Mesenchymal stem cell (in vitro differentiated cells and primary cell): Measurements from ENCODE around the gene LTBP2.
A peak's percentile ranks its signal among the peaks of the same experiment; 100 is the strongest.

Experiments used
- DNase-seq: peaks from one replicate; pipeline ENCODE4 v3.0.0-alpha.2; 2013
- H2AFZ ChIP-seq: one replicate; pipeline ENCODE4 v1.6.1; 2013; ENCODE audit warnings: low read depth, mild to moderate bottlenecking, control low read depth, inconsistent platforms, low read length, moderate library complexity
- H2AK5ac ChIP-seq: 2 replicates; pipeline ENCODE4 v1.6.1; 2013; ENCODE audit warnings: low read length, moderate library complexity, mild to moderate bottlenecking, inconsistent platforms; ENCODE audit not compliant: severe bottlenecking
- H2BK120ac ChIP-seq: one replicate; pipeline ENCODE4 v1.6.1; 2013; ENCODE audit warnings: low read depth, mild to moderate bottlenecking, inconsistent platforms, low read length, moderate library complexity
- H2BK12ac ChIP-seq, 2 experiments: one replicate each; pipeline ENCODE4 v1.6.1; 2013; ENCODE audit warnings: inconsistent platforms in 2 of 2, low read length in 2 of 2, mild to moderate bottlenecking in 2 of 2, moderate library complexity in 2 of 2, control low read depth in 1 of 2
- H2BK15ac ChIP-seq: one replicate; pipeline ENCODE4 v1.6.1; 2013; ENCODE audit warnings: mild to moderate bottlenecking, low read depth, inconsistent platforms; ENCODE audit not compliant: poor library complexity, severe bottlenecking
- H2BK5ac ChIP-seq: 2 replicates; pipeline ENCODE4 v1.6.1; 2013; ENCODE audit warnings: low read depth, mild to moderate bottlenecking, low read length, control low read depth, inconsistent platforms; ENCODE audit not compliant: poor library complexity, severe bottlenecking
- H3K14ac ChIP-seq, 2 experiments: one replicate each; pipeline ENCODE4 v1.6.1; 2013; ENCODE audit warnings: inconsistent platforms in 2 of 2, low read length in 2 of 2, control low read depth in 1 of 2, mild to moderate bottlenecking in 1 of 2, moderate library complexity in 1 of 2
- H3K18ac ChIP-seq, 2 experiments: one replicate each; pipeline ENCODE4 v1.6.1; 2013; ENCODE audit warnings: inconsistent platforms in 2 of 2, low read length in 2 of 2, control low read depth in 1 of 2, low read depth in 1 of 2, mild to moderate bottlenecking in 1 of 2
- H3K23ac ChIP-seq, 2 experiments: one replicate each; pipeline ENCODE4 v1.6.1; 2013; ENCODE audit warnings: inconsistent platforms in 2 of 2, low read length in 2 of 2, mild to moderate bottlenecking in 2 of 2, moderate library complexity in 2 of 2, control low read depth in 1 of 2
- H3K27ac ChIP-seq: 2 replicates; pipeline ENCODE4 v1.5.1; 2013; ENCODE audit warnings: mild to moderate bottlenecking, moderate library complexity, low read length, control low read depth, inconsistent platforms; ENCODE audit not compliant: poor library complexity, severe bottlenecking
- H3K27me3 ChIP-seq, 2 experiments: 2 replicates each; pipeline versions ENCODE4 v1.6.1 to v1.7.0; 2013; ENCODE audit warnings: low read length in 2 of 2, mild to moderate bottlenecking in 2 of 2, moderate library complexity in 2 of 2, control low read depth in 1 of 2, inconsistent platforms in 1 of 2; ENCODE audit not compliant: control insufficient read depth in 1 of 2, insufficient read depth in 1 of 2
- H3K36me3 ChIP-seq, 2 experiments: 2 replicates each; pipeline versions ENCODE4 v1.6.1 to v1.7.0; 2013; ENCODE audit warnings: low read length in 2 of 2, control low read depth in 1 of 2, inconsistent platforms in 1 of 2, low read depth in 1 of 2, mild to moderate bottlenecking in 1 of 2; ENCODE audit not compliant: insufficient read depth in 2 of 2, control insufficient read depth in 1 of 2
- H3K4ac ChIP-seq, 2 experiments: one replicate each; pipeline ENCODE4 v1.6.1; 2013; ENCODE audit warnings: inconsistent platforms in 2 of 2, low read length in 2 of 2, mild to moderate bottlenecking in 2 of 2, moderate library complexity in 2 of 2, control low read depth in 1 of 2, low read depth in 1 of 2
- H3K4me1 ChIP-seq: 2 replicates; pipeline ENCODE4 v1.6.1; 2013; ENCODE audit warnings: low read depth, low read length, control low read depth; ENCODE audit not compliant: control insufficient read depth, insufficient read depth
- H3K4me2 ChIP-seq: 2 replicates; pipeline ENCODE4 v1.6.1; 2013; ENCODE audit warnings: low read length, mild to moderate bottlenecking, inconsistent platforms; ENCODE audit not compliant: poor library complexity, severe bottlenecking
- H3K4me3 ChIP-seq, 2 experiments: 2 replicates each; pipeline versions ENCODE4 v1.5.1 to v1.7.0; 2013; ENCODE audit warnings: low read length in 2 of 2, mild to moderate bottlenecking in 2 of 2, control low read depth in 1 of 2, low read depth in 1 of 2; ENCODE audit not compliant: insufficient read depth in 1 of 2
- H3K79me1 ChIP-seq: replicated peaks from 2 replicates; pipeline ENCODE4 v1.6.1; 2013; ENCODE audit warnings: mild to moderate bottlenecking, control low read depth, low read length, inconsistent platforms; ENCODE audit not compliant: poor library complexity, severe bottlenecking
- H3K9ac ChIP-seq: 2 replicates; pipeline ENCODE4 v1.7.0; 2013; ENCODE audit warnings: mild to moderate bottlenecking, low read length, moderate library complexity
- H3K9me3 ChIP-seq: 2 replicates; pipeline ENCODE4 v1.7.0; 2013; ENCODE audit warnings: mild to moderate bottlenecking, low read length; ENCODE audit not compliant: control insufficient read depth
- H4K8ac ChIP-seq: one replicate; pipeline ENCODE4 v1.6.1; 2013; ENCODE audit warnings: inconsistent platforms, mild to moderate bottlenecking, low read length, moderate library complexity
- H4K91ac ChIP-seq: one replicate; pipeline ENCODE4 v1.6.1; 2013; ENCODE audit warnings: mild to moderate bottlenecking, low read length, inconsistent platforms
- WGBS: methylation state at CpG from one replicate; pipeline ENCODE4 v1.1.7; 2013; ENCODE audit warnings: mixed read lengths; 5-methylcytosine and 5-hydroxymethylcytosine counted together

LTBP2 gene

DNA sequence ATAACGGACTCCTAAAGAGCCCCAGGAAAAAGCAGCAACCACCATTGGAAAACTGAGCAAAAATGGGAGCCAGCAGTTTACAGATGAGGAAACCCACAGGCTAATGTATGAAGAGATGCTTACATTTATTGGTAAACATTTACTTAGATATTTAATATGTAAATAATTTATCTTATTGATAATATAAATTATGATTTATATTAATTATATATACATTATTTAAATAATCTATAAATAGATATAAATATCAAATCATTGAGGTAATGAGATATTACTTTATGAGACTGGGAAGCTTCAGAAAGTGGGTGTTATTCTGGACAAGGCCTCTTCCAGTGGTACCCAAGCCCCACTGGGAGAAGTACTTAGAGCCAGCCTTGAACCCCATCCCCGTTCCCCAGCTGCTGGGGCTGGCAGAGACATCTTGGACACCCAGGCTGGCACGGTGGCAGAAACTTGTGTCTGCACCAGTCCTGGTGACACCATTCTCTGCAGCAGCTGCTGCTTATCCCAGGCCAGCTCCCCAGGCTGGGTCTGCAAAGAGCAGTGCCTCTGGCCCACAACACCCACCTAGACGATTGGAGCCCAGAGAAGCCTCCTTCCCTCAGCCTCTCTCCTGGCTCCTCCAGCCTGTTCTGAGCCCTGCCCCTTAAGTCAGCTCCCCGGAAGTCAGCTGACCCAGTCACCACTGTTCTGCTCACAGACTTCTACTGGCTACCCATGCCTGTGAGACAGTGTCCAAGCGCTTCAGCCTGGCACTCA is 92.5 kb downstream of the LTBP2 start:
- no peak overlapping the region for H2BK120ac ChIP-seq
- no peak overlapping the region for H3K18ac ChIP-seq
- no peaks in the 10 kb centered on the region for H3K27me3 ChIP-seq
- peaks cover 23% of the 10 kb centered on the region for H3K79me1 ChIP-seq
- no peaks in the 10 kb centered on the region for H3K9me3 ChIP-seq
- H3K27ac ChIP-seq, result no peak overlapping the region
- no peak overlapping the region for H2AFZ ChIP-seq
- H3K36me3 ChIP-seq, result peaks cover 74% of the 10 kb centered on the region in 2 experiments
- WGBS, result 82% methylated on average over 6 of the region's 6 CpGs
- DNase-seq, result no peak
- H2AK5ac ChIP-seq, result no peak overlapping the region
- H2BK12ac ChIP-seq, result no peak overlapping the region
- H2BK15ac ChIP-seq, result no peak overlapping the region
- H3K4ac ChIP-seq, result no peak overlapping the region
- no peak overlapping the region for H4K8ac ChIP-seq
- H3K4me2 ChIP-seq, result no peak overlapping the region
- H3K4me1 ChIP-seq, result peaks cover 19% of the 10 kb centered on the region
- no peak overlapping the region for H2BK5ac ChIP-seq
- H3K4me3 ChIP-seq, result no peak overlapping the region
- no peak overlapping the region for H3K23ac ChIP-seq
- no peak overlapping the region for H3K9ac ChIP-seq
- H4K91ac ChIP-seq, result no peak overlapping the region
- H3K14ac ChIP-seq, result no peak overlapping the region

- no peak overlapping the region for H3K9ac ChIP-seq
- H3K4me1 ChIP-seq, result peaks cover 26% of the 10 kb centered on the region
- no peak overlapping the region for H3K4ac ChIP-seq
- no peak overlapping the region for H4K91ac ChIP-seq
- no peak overlapping the region for H2AFZ ChIP-seq
- H2BK120ac ChIP-seq, result no peak overlapping the region
- H4K8ac ChIP-seq, result no peak overlapping the region
- H3K9me3 ChIP-seq, result no peaks in the 10 kb centered on the region
- H3K14ac ChIP-seq, result no peak overlapping the region
- H2BK5ac ChIP-seq, result no peak overlapping the region
- no peak for DNase-seq
- 91% methylated on average over 6 of the region's 6 CpGs for WGBS
- no peak overlapping the region for H3K23ac ChIP-seq
- peaks cover 21% of the 10 kb centered on the region for H3K79me1 ChIP-seq
- H2BK12ac ChIP-seq, result no peak overlapping the region
- no peak overlapping the region for H2BK15ac ChIP-seq
- no peak overlapping the region for H2AK5ac ChIP-seq
- H3K36me3 ChIP-seq, result peaks cover 69% of the 10 kb centered on the region in 2 experiments
- H3K27ac ChIP-seq, result no peak overlapping the region
- no peaks in the 10 kb centered on the region for H3K27me3 ChIP-seq
- H3K4me3 ChIP-seq, result no peak overlapping the region
- H3K18ac ChIP-seq, result no peak overlapping the region
- no peak overlapping the region for H3K4me2 ChIP-seq
Measured at GRCh38 chr14:74518221-74518620, 93.8 kb downstream of the LTBP2 start.

DNA sequence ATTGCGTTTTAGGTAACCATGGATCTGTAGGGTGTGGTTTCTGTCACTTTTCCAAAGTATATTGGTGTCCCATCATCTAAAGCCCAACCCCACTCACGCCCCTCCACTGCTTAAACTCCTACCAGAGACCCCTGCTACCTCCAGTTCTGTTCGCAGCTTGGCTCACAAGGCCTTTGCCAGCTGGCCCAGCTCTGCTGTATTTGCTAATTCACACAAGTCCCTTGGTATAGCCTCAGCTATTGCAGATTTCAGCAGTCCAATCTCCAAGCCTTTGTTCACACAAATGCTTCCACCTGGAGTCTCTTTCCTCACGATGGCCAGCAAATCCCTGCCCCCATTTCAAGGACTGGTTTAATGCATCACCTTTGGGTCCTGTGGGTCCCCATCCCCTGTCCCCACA is 94.3 kb downstream of the LTBP2 start:
- no peak overlapping the region for H3K14ac ChIP-seq
- H2BK5ac ChIP-seq, result no peak overlapping the region
- no peak overlapping the region for H2BK15ac ChIP-seq
- no peak overlapping the region for H2AFZ ChIP-seq
- H3K18ac ChIP-seq, result no peak overlapping the region
- H2BK120ac ChIP-seq, result no peak overlapping the region
- H4K8ac ChIP-seq, result no peak overlapping the region
- no peak overlapping the region for H4K91ac ChIP-seq
- no peak for DNase-seq
- peaks cover 26% of the 10 kb centered on the region for H3K4me1 ChIP-seq
- no peaks in the 10 kb centered on the region for H3K9me3 ChIP-seq
- no peaks in the 10 kb centered on the region for H3K27me3 ChIP-seq
- peaks cover 16% of the 10 kb centered on the region for H3K79me1 ChIP-seq
- H3K23ac ChIP-seq, result no peak overlapping the region
- no peak overlapping the region for H3K4ac ChIP-seq
- H3K27ac ChIP-seq, result no peak overlapping the region
- H3K9ac ChIP-seq, result no peak overlapping the region
- H2BK12ac ChIP-seq, result no peak overlapping the region
- H3K4me2 ChIP-seq, result no peak overlapping the region
- no peak overlapping the region for H2AK5ac ChIP-seq
- no peak overlapping the region for H3K4me3 ChIP-seq
- 84% methylated on average over 3 of the region's 4 CpGs for whole genome bisulfite sequencing
- peaks cover 69 to 70% of the 10 kb centered on the region in 2 experiments for H3K36me3 ChIP-seq

DNA sequence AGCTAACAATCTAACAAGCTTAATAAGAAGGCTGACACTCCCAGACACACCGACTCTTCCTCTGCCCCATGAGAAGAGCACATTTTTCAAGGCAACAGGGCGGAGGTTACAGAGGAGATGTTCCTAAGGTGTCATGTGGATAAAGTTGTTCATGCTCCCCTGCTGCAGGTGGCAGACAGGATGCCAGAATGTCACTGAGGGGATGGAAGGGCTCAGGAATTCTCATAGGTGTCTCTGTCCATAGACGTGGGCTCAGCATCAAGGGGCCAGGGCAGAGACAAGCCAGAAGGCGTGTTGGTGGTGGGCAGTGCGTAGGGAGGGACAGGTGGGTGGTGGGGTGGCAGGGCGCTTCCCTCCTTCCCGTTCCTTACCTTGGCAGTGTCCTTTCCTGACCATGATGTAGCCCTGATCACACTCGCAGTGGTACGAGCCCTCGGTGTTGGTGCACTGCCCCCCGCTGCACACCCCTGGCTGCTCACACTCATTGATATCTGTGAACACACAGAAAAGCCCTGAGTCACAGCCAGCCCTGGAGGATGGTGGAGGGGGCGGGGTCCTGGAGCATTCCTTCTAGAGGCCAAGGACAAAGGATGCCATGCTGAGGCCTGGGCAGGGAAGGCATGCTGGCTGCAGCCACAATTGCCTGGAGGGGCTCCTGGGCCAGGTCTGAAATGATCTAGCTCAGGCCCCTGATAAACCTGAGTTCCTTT is 95.4 kb downstream of the LTBP2 start:
- Histone ChIP-seq H3K79me1 (peaks cover 20% of the 10 kb centered on the region), H3K27me3 (no peaks in the 10 kb centered on the region), H3K4me3 (no peak overlapping the region), H4K8ac (no peak overlapping the region), H2BK5ac (no peak overlapping the region), H2AFZ (no peak overlapping the region), H3K36me3 (peaks cover 67 to 69% of the 10 kb centered on the region in 2 experiments), H2AK5ac (peak overlapping the region; percentile 41), H3K4ac (no peak overlapping the region), H3K9ac (no peak overlapping the region), H2BK12ac (no peak overlapping the region), H3K4me1 (peaks cover 26% of the 10 kb centered on the region), H3K18ac (no peak overlapping the region), H3K27ac (peak overlapping the region; percentile 32), H3K23ac (no peak overlapping the region), H3K9me3 (no peaks in the 10 kb centered on the region), H3K4me2 (no peak overlapping the region), H3K14ac (no peak overlapping the region), H4K91ac (peak overlapping the region; percentile 14), H2BK15ac (no peak overlapping the region), H2BK120ac (no peak overlapping the region)
- WGBS, result 87% methylated on average over 11 of the region's 12 CpGs
- DNase-seq, result peak; percentile 23
